Measurements from ENCODE around the gene CHCHD6.

DNA sequence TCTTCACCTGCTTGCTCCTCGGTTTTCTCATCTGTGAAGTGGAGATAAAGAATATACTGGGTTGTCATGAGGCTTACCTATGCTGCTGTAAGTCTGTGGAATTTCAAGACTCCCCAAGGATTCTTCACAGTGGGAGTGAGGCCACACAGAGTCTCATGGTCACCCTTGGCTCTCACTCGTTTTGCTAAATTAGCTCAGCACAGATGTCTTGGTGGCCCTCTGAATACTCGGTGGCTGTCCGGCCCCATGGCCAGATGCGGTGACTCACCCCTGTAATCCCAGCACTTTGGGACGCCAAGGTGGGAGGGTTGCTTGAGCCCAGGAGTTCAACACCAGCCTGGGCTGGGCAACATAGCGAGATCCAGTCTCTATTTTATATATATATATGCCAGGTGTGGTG, 5.0 kb upstream of the CHCHD6 start:
- no peak for TF ChIP-seq POLR2A (IDR thresholded peaks at IDR 0.05; ENCODE audit: low read depth, low read length)
- TF ChIP-seq TAF1 (IDR thresholded peaks at IDR 0.05; ENCODE audit: borderline replicate concordance, low read depth, low read length), result no peak
- no peak for TF ChIP-seq POLR2AphosphoS5 (IDR thresholded peaks at IDR 0.05; ENCODE audit: low read depth, low read length)

All from GM12892 (cell line).